Right atrium auricular region (tissue), 2 donors: ENCODE data around the gene EDIL3. TPM values are rescaled to one million over a fixed set of nuclear protein-coding genes. Genes with fewer than 3 reads are reported as not detected.

ENCODE experiments used
- DNase-seq: peaks from one replicate; pipeline ENCODE4 v3.0.0-alpha.2; 2019; ENCODE audit warnings: low spot score
- H3K27ac ChIP-seq, 2 donors: fragments of 200-600 bp; sonication (generic); 1 replicate in 1 of 2; 2 replicates in 1 of 2; pipeline ENCODE4 v1.5.1; 2016 to 2019
- H3K27me3 ChIP-seq, 2 donors: fragments of 200-600 bp; sonication (generic); one replicate each; pipeline versions ENCODE4 v1.5.1 to v1.6.0; 2017 to 2019
- H3K36me3 ChIP-seq: fragments of 200-600 bp; sonication (generic); one replicate; pipeline ENCODE4 v1.5.1; 2016
- H3K4me1 ChIP-seq, 2 donors: fragments of 200-600 bp; sonication (generic); one replicate each; pipeline versions ENCODE4 v1.5.1 to v1.6.0; 2017 to 2019
- H3K4me3 ChIP-seq, 2 donors: fragments of 200-600 bp; sonication (generic); 1 replicate in 1 of 2; 2 replicates in 1 of 2; pipeline ENCODE4 v1.5.1; 2017 to 2019; ENCODE audit warnings: mild to moderate bottlenecking in 1 of 2, moderate library complexity in 1 of 2
- H3K9me3 ChIP-seq, 2 donors: fragments of 200-600 bp; sonication (generic); one replicate each; pipeline ENCODE4 v1.5.1; 2019
- CTCF ChIP-seq, 2 donors: fragments of 200-600 bp; sonication (generic); IDR thresholded peaks; one replicate each; pipeline ENCODE4 v1.5.1; 2019; ENCODE audit warnings: antibody characterized with exemption in 2 of 2
- total RNA-seq, 2 donors: library from RNA; depleted of rRNA; stranded (reverse); fragments of >200 nt; gene quantifications; one replicate each; pipeline ENCODE4 v1.1.0, GENCODE V29; 2016

EDIL3 gene
- total RNA-seq, 2 donors from 2014 or later: 9.0 to 10.8 TPM

GRCh38 chr5:84286662-84287061 lies 98.0 kb downstream of the EDIL3 start:
- no peak for TF ChIP-seq CTCF (IDR thresholded peaks at IDR 0.05)
- no peak overlapping the region for H3K27ac ChIP-seq
- H3K4me3 ChIP-seq: no peak overlapping the region
- H3K36me3 ChIP-seq: no peaks in the 10 kb centered on the region
- no peaks in the 10 kb centered on the region for H3K9me3 ChIP-seq
- H3K4me1 ChIP-seq: peaks cover 0 to 8% of the 10 kb centered on the region in 2 donors
- no peak for DNase-seq
- no peaks in the 10 kb centered on the region for H3K27me3 ChIP-seq

- H3K27me3 ChIP-seq: no peaks in the 10 kb centered on the region
- H3K9me3 ChIP-seq: no peaks in the 10 kb centered on the region
- H3K4me3 ChIP-seq: no peak overlapping the region
- H3K27ac ChIP-seq: no peak overlapping the region
- TF ChIP-seq CTCF (IDR thresholded peaks at IDR 0.05): no peak
- no peak for DNase-seq
- H3K36me3 ChIP-seq: no peaks in the 10 kb centered on the region
- peaks cover 0 to 8% of the 10 kb centered on the region in 2 donors for H3K4me1 ChIP-seq
Observed at GRCh38 chr5:84285641-84286637, 98.7 kb downstream of the EDIL3 start.

GRCh38 chr5:84281383-84281782 lies 103.3 kb downstream of the EDIL3 start:
- Histone ChIP-seq H3K9me3 (no peaks in the 10 kb centered on the region), H3K4me1 (peaks cover 0 to 4% of the 10 kb centered on the region in 2 donors), H3K27ac (no peak overlapping the region), H3K36me3 (no peaks in the 10 kb centered on the region), H3K4me3 (no peak overlapping the region), H3K27me3 (no peaks in the 10 kb centered on the region)
- TF ChIP-seq CTCF (IDR thresholded peaks at IDR 0.05): no peak
- no peak for DNase-seq

GRCh38 chr5:84279234-84279633 lies 105.4 kb downstream of the EDIL3 start:
- H3K4me1 ChIP-seq: no peaks in the 10 kb centered on the region
- no peak overlapping the region for H3K4me3 ChIP-seq
- no peak overlapping the region for H3K27ac ChIP-seq
- TF ChIP-seq CTCF (IDR thresholded peaks at IDR 0.05): no peak
- H3K9me3 ChIP-seq: no peaks in the 10 kb centered on the region
- H3K36me3 ChIP-seq: no peaks in the 10 kb centered on the region
- DNase-seq: no peak
- H3K27me3 ChIP-seq: no peaks in the 10 kb centered on the region

- no peak for DNase-seq
- Histone ChIP-seq H3K36me3 (no peaks in the 10 kb centered on the region), H3K27me3 (no peaks in the 10 kb centered on the region), H3K4me3 (no peak overlapping the region), H3K9me3 (no peaks in the 10 kb centered on the region), H3K4me1 (no peaks in the 10 kb centered on the region), H3K27ac (no peak overlapping the region)
- TF ChIP-seq CTCF (IDR thresholded peaks at IDR 0.05): no peak
Observed at GRCh38 chr5:84275609-84276008, 109.1 kb downstream of the EDIL3 start.
